GM21529 (cell line): ENCODE data around the gene GSTM4.
"Not testable (repeated sequence)": the region's sequence is repeated elsewhere in the genome, so short reads cannot be mapped to it uniquely, and the experiment has no call there.

Experiments
- ATAC-seq: cut with Tn5 transposase; IDR thresholded peaks from one replicate; pipeline ENCODE4 v1.9.1; 2021; ENCODE audit not compliant: unreplicated experiment

The GSTM4 gene

DNA sequence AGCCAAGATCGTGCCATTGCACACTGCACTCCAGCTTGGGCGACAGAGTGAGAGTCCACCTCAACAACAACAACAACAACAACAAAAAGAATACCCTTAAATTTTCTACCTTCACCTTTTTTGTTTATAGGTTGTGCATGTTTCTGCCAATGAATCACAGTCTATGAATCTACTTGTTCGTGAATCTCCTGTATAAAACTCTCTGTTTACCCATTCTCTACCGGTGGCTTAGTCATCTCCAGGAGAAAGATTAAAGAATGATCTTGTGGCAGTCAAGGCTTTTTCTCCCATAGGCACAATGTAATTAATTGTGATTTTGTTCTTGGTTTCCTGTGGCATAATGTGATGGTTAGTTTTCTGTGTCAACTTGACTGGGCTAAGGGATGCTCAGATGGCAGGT is 42.0 kb downstream of the GSTM4 start:
- not testable (repeated sequence) for ATAC-seq

DNA sequence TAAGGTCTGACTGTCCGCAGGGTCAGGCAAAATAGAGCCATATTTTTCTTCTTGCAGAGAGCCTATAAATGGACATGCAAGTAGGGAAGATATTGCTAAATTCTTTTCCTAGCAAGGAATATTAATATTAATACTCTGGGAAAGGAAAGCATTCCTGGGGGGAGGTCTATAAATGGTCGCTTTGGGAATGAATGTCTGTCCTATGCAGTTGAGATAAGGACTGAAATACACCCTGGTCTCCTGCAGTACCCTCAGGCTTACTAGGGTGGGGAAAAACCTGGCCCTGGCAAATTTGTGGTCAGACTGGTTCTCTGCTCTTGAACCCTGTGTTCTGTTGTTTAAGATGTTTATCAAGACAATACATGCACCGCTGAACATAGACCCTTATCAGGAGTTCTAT is 47.0 kb downstream of the GSTM4 start:
- ATAC-seq: not testable (repeated sequence)

DNA sequence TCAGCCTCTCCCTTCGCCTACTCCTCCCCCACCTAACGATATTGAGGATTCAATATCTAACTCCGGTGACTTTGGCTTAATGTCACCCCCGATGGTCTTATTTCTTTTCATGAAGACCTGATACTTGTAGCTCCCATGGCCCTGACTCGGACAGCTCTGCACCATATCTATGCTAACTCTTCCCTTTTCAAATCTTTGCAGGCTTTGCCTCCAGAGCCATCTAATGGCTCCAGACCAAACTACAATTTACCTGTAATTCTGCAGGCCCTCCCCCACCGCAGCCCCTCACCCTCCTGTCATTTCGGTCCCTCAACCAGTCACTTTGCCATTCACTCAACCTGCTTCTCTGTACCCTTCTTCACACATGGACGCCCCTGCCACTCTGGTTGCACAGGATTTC is 48.3 kb downstream of the GSTM4 start:
- no peak for ATAC-seq

DNA sequence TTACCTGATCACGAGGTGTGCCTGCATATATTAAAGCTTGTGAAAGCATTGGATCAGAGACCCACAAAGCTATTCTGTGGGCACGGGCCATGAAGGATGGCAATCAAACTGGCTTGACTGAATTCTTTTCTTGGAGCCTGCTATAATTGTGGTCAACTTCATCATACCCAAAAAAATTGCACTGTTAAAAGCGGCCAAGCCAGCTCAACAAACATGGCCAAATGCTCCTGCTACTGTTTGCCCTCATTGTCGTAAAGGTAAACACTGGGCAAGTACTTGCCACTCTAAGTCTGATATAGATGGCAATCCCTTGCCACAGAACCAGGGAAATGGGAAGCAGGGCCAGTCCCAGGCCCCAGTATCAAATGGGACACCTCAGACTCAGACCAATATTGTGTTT is 49.5 kb downstream of the GSTM4 start:
- no peak for ATAC-seq

DNA sequence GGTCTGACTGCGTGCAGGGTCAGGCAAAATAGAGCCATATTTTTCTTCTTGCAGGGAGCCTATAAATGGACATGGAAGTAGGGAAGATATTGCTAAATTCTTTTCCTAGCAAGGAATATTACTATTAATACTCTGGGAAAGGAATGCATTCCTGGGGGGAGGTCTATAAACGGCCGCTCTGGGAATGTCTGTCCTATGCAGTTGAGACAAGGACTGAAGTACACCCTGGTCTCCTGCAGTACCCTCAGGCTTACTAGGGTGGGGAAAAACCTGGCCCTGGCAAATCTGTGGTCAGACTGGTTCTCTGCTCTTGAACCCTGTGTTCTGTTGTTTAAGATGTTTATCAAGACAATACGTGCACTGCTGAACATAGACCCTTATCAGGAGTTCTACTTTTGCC is 53.0 kb downstream of the GSTM4 start:
- not testable (repeated sequence) for ATAC-seq

DNA sequence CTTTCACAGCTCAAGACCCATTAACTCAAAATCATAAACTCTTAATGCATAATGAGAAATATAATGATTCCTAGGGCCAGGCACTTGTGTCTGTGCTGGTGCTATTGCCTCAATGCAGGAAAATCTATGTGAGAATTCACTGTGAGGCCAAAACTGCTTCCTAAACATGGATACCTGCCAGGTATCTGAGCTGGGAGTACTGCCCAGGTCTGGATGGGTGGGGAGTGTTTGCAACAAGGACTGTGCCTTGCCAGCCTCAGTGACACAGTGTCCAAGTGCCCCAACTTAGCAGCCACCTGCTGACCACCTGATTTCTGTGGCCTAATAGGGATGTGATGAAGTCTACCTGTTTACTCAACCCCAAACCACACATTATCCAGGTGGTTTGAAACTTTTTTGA is 53.9 kb downstream of the GSTM4 start:
- not testable (repeated sequence) for ATAC-seq
